ENCODE data around the gene FAM131C. TPM values are rescaled to one million over a fixed set of nuclear protein-coding genes. Genes with fewer than 3 reads are reported as not detected.

The FAM131C gene
- total and polyA plus RNA-seq, 10 of the 15 experiments (the other 5 are each of a cell fraction or from before 2014, with no cell fraction given), result 0.03 TPM; not detected in 9

- Histone ChIP-seq H4K20me1 (ENCODE audit: control insufficient read depth, insufficient read depth) (no peaks in the 10 kb centered on the region), H3K27ac (ENCODE audit: control insufficient read depth, insufficient read depth) (no peak overlapping the region), H3K9ac (ENCODE audit: control insufficient read depth, insufficient read depth, low read length) (no peak overlapping the region), H3K9me3 (replicated peaks; ENCODE audit: control insufficient read depth, insufficient read depth, low read length) (no peaks in the 10 kb centered on the region), H3K79me2 (ENCODE audit: control insufficient read depth, insufficient read depth, low read length) (no peaks in the 10 kb centered on the region), H3K36me3 (ENCODE audit: control insufficient read depth in 2 of 2, insufficient read depth in 2 of 2, low read length in 1 of 2) (no peaks in the 10 kb centered on the region), H3K4me3 (no peak overlapping the region), H2AFZ (ENCODE audit: control insufficient read depth, low read depth, low read length) (no peak overlapping the region), H3K4me1 (ENCODE audit: control insufficient read depth, insufficient read depth, low read length) (peaks cover 33% of the 10 kb centered on the region), H3K4me2 (ENCODE audit: control insufficient read depth, insufficient read depth) (no peak overlapping the region), H3K27me3 (replicated peaks in 1 of 2; ENCODE audit: control insufficient read depth in 2 of 2, insufficient read depth in 2 of 2, low read length in 1 of 2) (no peaks in the 10 kb centered on the region; a peak in 1 of 4 replicates)
- in situ Hi-C loops (cut with MboI) (no loop called here), intact Hi-C loops (cut with micrococcal nuclease; ENCODE audit: unreplicated experiment) (no loop called here)
- ChIA-PET POLR2A (no interaction called here), CTCF (interaction anchor here (1.3 kb wide), 1 partner anchor 39 kb away, joined by 3 read pairs; no protein-coding TSS in a partner anchor), SMC1A (ENCODE audit: uncharacterized antibody, unreplicated experiment) (no interaction called here), RAD21 (ENCODE audit: unreplicated experiment) (interaction anchor here (1.1 to 1.3 kb wide), 2 partner anchors 16 to 181 kb away, joined by 3 to 4 read pairs; no protein-coding TSS in a partner anchor)
- 75% methylated on average over 22 of the region's 25 CpGs for WGBS (ENCODE audit: insufficient coverage, insufficient replicate concordance, low lambda C conversion rate, missing lambda C conversion rate)
- BruUV-seq (replicated peaks), result no TSS peak
- DNase-seq (ENCODE audit: low read depth, low spot score) (no peak), FAIRE-seq (no peak), ATAC-seq (no peak)
- TF ChIP-seq PAX5 (IDR thresholded peaks at IDR 0.05; ENCODE audit: borderline replicate concordance, low read depth, low read length), result no peak
These were observed 58.0 kb downstream of the FAM131C start for GRCh38 chr1:16015491-16015890.

GRCh38 chr1:16014509-16015482, 58.7 kb downstream of the FAM131C start:
- Histone ChIP-seq H3K27me3 (replicated peaks in 1 of 2; ENCODE audit: control insufficient read depth in 2 of 2, insufficient read depth in 2 of 2, low read length in 1 of 2) (no peaks in the 10 kb centered on the region), H3K36me3 (ENCODE audit: control insufficient read depth in 2 of 2, insufficient read depth in 2 of 2, low read length in 1 of 2) (no peaks in the 10 kb centered on the region), H3K9me3 (replicated peaks; ENCODE audit: control insufficient read depth, insufficient read depth, low read length) (no peaks in the 10 kb centered on the region), H3K9ac (ENCODE audit: control insufficient read depth, insufficient read depth, low read length) (no peak overlapping the region), H3K4me1 (ENCODE audit: control insufficient read depth, insufficient read depth, low read length) (peaks cover 33% of the 10 kb centered on the region), H2AFZ (ENCODE audit: control insufficient read depth, low read depth, low read length) (peak overlapping the region; percentile 24), H3K4me3 (no peak overlapping the region), H4K20me1 (ENCODE audit: control insufficient read depth, insufficient read depth) (no peaks in the 10 kb centered on the region), H3K4me2 (ENCODE audit: control insufficient read depth, insufficient read depth) (no peak overlapping the region), H3K79me2 (ENCODE audit: control insufficient read depth, insufficient read depth, low read length) (no peaks in the 10 kb centered on the region), H3K27ac (ENCODE audit: control insufficient read depth, insufficient read depth) (no peak overlapping the region)
- ChIA-PET CTCF (interaction anchor here (1.3 to 1.9 kb wide), 3 partner anchors 40 to 200 kb away, joined by 3 to 5 read pairs (median 4); no protein-coding TSS in a partner anchor), RAD21 (ENCODE audit: unreplicated experiment) (interaction anchor here (0.8 to 1.3 kb wide), 4 partner anchors 11 to 180 kb away, joined by 3 to 4 read pairs (median 3); no protein-coding TSS in a partner anchor), POLR2A (interaction anchor here (0.5 kb wide), 2 partner anchors 263 to 423 kb away, joined by 3 read pairs; no protein-coding TSS in a partner anchor), SMC1A (ENCODE audit: uncharacterized antibody, unreplicated experiment) (no interaction called here)
- BruUV-seq (replicated peaks), result no TSS peak
- DNase-seq (ENCODE audit: low read depth, low spot score), result no peak
- in situ Hi-C loops (cut with MboI) (no loop called here), intact Hi-C loops (cut with micrococcal nuclease; ENCODE audit: unreplicated experiment) (no loop called here)
- no peak for FAIRE-seq
- ATAC-seq, result peak; percentile 8
- 23% methylated on average over 16 of the region's 17 CpGs for WGBS (ENCODE audit: insufficient coverage, insufficient replicate concordance, low lambda C conversion rate, missing lambda C conversion rate)
- TF ChIP-seq KDM1A (IDR thresholded peaks at IDR 0.05; ENCODE audit: borderline replicate concordance), result no peak
- 0 out of 2 replicates have a peak, but pooled peaks have one; percentile 5 for TF ChIP-seq MEF2A (IDR thresholded peaks at IDR 0.05; ENCODE audit: insufficient read depth, low read depth, low read length)
- TF ChIP-seq RAD51 (IDR thresholded peaks at IDR 0.05), result peak; percentile 25; the same call in 1 of the 2 replicates
- peak; percentile 39; the same call in 1 of the 2 replicates for TF ChIP-seq NR2F1 (conservative IDR thresholded peaks at IDR 0.05)
- TF ChIP-seq FOS (IDR thresholded peaks at IDR 0.05; ENCODE audit: borderline replicate concordance, extremely low read depth, insufficient read length), result no peak
- 0 out of 2 replicates have a peak, but pooled peaks have one; percentile 26 for TF ChIP-seq MAX (IDR thresholded peaks at IDR 0.05; ENCODE audit: low read depth, low read length)
- no peak for TF ChIP-seq POU2F2 (IDR thresholded peaks at IDR 0.05; ENCODE audit: borderline replicate concordance, low read depth, low read length)
- TF ChIP-seq ZNF687 (IDR thresholded peaks at IDR 0.05), result peak; percentile 78
- TF ChIP-seq IKZF1 (conservative IDR thresholded peaks at IDR 0.05), result peak; percentile 11; the same call in 1 of the 2 replicates

Measured in GM12878 (cell line).